H9 (cell line): ENCODE data around the gene PRDX1. TPM values are rescaled to one million over a fixed set of nuclear protein-coding genes. Genes with fewer than 3 reads are reported as not detected.

Source experiments
- DNase-seq: peaks from one replicate; pipeline ENCODE4 v3.0.0-alpha.2; 2017
- H2AFZ ChIP-seq: one replicate; pipeline ENCODE4 v1.6.1; 2013; ENCODE audit warnings: mild to moderate bottlenecking, low read length, control low read depth, moderate library complexity
- H2AK5ac ChIP-seq: 2 replicates; pipeline ENCODE4 v1.6.1; 2013; ENCODE audit warnings: low read length, control low read depth, mixed read lengths; ENCODE audit not compliant: insufficient read length
- H2BK120ac ChIP-seq: one replicate; pipeline ENCODE4 v1.6.1; 2013; ENCODE audit warnings: low read depth, mild to moderate bottlenecking, low read length, control low read depth, inconsistent platforms; ENCODE audit not compliant: poor library complexity, severe bottlenecking
- H2BK12ac ChIP-seq: 2 replicates; pipeline ENCODE4 v1.6.1; 2013; ENCODE audit warnings: low read length, control low read depth, mixed read lengths, low read depth; ENCODE audit not compliant: insufficient read length
- H2BK15ac ChIP-seq: 2 replicates; pipeline ENCODE4 v1.6.1; 2013; ENCODE audit warnings: low read depth, low read length, control low read depth
- H2BK20ac ChIP-seq: one replicate; pipeline ENCODE4 v1.6.1; 2013; ENCODE audit warnings: low read depth, mild to moderate bottlenecking, low read length, control low read depth, inconsistent platforms; ENCODE audit not compliant: poor library complexity, severe bottlenecking
- H2BK5ac ChIP-seq: 2 replicates; pipeline ENCODE4 v1.6.1; 2013; ENCODE audit warnings: low read length, control low read depth, mixed read lengths; ENCODE audit not compliant: insufficient read length
- H3K14ac ChIP-seq: 2 replicates; pipeline ENCODE4 v1.6.1; 2013; ENCODE audit warnings: low read length, control low read depth; ENCODE audit not compliant: insufficient read depth
- H3K18ac ChIP-seq: 2 replicates; pipeline ENCODE4 v1.6.1; 2013; ENCODE audit warnings: low read depth, mild to moderate bottlenecking, mixed read lengths, low read length, control low read depth; ENCODE audit not compliant: insufficient read length
- H3K23ac ChIP-seq: 2 replicates; pipeline ENCODE4 v1.6.1; 2013; ENCODE audit warnings: low read length, control low read depth, mixed read lengths, low read depth; ENCODE audit not compliant: insufficient read length
- H3K23me2 ChIP-seq: 2 replicates; pipeline ENCODE4 v1.6.1; 2013; ENCODE audit warnings: low read depth, mild to moderate bottlenecking, mixed read lengths, low read length, control low read depth; ENCODE audit not compliant: insufficient read length, poor library complexity, severe bottlenecking
- H3K27ac ChIP-seq: 2 replicates; pipeline ENCODE4 v1.5.1; 2013; ENCODE audit warnings: low read length, control low read depth, mixed read lengths, low read depth; ENCODE audit not compliant: insufficient read length
- H3K27me3 ChIP-seq: 2 replicates; pipeline ENCODE4 v1.6.1; 2013; ENCODE audit warnings: low read length, control low read depth, inconsistent platforms; ENCODE audit not compliant: insufficient read depth
- H3K4ac ChIP-seq: 2 replicates; pipeline ENCODE4 v1.6.1; 2013; ENCODE audit warnings: low read depth, mild to moderate bottlenecking, control low read depth, inconsistent platforms, low read length, moderate library complexity
- H3K4me1 ChIP-seq: 2 replicates; pipeline ENCODE4 v1.6.1; 2013; ENCODE audit warnings: low read length, control low read depth, inconsistent platforms; ENCODE audit not compliant: insufficient read depth
- H3K4me2 ChIP-seq: 2 replicates; pipeline ENCODE4 v1.6.1; 2013; ENCODE audit warnings: low read length, control low read depth, mixed read lengths; ENCODE audit not compliant: insufficient read length, insufficient read depth
- H3K56ac ChIP-seq: 2 replicates; pipeline ENCODE4 v1.6.1; 2013; ENCODE audit warnings: low read depth, mild to moderate bottlenecking, mixed read lengths, low read length, control low read depth; ENCODE audit not compliant: insufficient read length
- H3K79me1 ChIP-seq: 2 replicates; pipeline ENCODE4 v1.6.1; 2013; ENCODE audit warnings: low read depth, mild to moderate bottlenecking, moderate library complexity, low read length, control low read depth, inconsistent platforms; ENCODE audit not compliant: insufficient read depth, poor library complexity, severe bottlenecking
- H3K79me2 ChIP-seq: 2 replicates; pipeline ENCODE4 v1.6.1; 2013; ENCODE audit warnings: low read length, control low read depth, inconsistent platforms; ENCODE audit not compliant: insufficient read depth
- H3K9ac ChIP-seq: 2 replicates; pipeline ENCODE4 v1.6.1; 2013; ENCODE audit warnings: low read length, control low read depth, mixed read lengths; ENCODE audit not compliant: insufficient read length; ENCODE audit errors: extremely low read depth
- H3K9me3 ChIP-seq: one replicate; pipeline ENCODE4 v1.6.1; 2013; ENCODE audit warnings: low read depth, low read length, inconsistent platforms; ENCODE audit not compliant: control insufficient read depth
- H3T11ph ChIP-seq: one replicate; pipeline ENCODE4 v1.6.1; 2013; ENCODE audit warnings: mild to moderate bottlenecking, low read length, control low read depth, inconsistent platforms
- H4K20me1 ChIP-seq: one replicate; pipeline ENCODE4 v1.6.1; 2013; ENCODE audit not compliant: control insufficient read depth, insufficient read length, insufficient read depth
- H4K5ac ChIP-seq: 2 replicates; pipeline ENCODE4 v1.6.1; 2013; ENCODE audit warnings: low read depth, mild to moderate bottlenecking, mixed read lengths, low read length, control low read depth; ENCODE audit not compliant: insufficient read length
- H4K8ac ChIP-seq: replicated peaks from 2 replicates; pipeline ENCODE4 v1.6.1; 2013; ENCODE audit warnings: low read length, control low read depth, mixed read lengths, low read depth; ENCODE audit not compliant: insufficient read length
- H4K91ac ChIP-seq: 2 replicates; pipeline ENCODE4 v1.6.1; 2013; ENCODE audit warnings: low read depth, mild to moderate bottlenecking, moderate library complexity, mixed read lengths, low read length, control low read depth; ENCODE audit not compliant: insufficient read length
- H3K27ac Mint-ChIP-seq, 3 experiments: 2 replicates in 2 of 3; 3 replicates in 1 of 3; pipeline ENCODE4 v1.8.0; 2020 to 2021; ENCODE audit warnings: mixed read lengths in 3 of 3, mild to moderate bottlenecking in 1 of 3, moderate library complexity in 1 of 3
- H3K27me3 Mint-ChIP-seq: 2 replicates; pipeline ENCODE4 v1.8.0; 2021; ENCODE audit warnings: low read depth, mild to moderate bottlenecking, moderate library complexity, mixed read lengths
- H3K36me3 Mint-ChIP-seq, 3 experiments: 2 replicates in 2 of 3; 3 replicates in 1 of 3; pipeline ENCODE4 v1.8.0; 2020 to 2021; ENCODE audit warnings: low read depth in 3 of 3, mixed read lengths in 3 of 3; ENCODE audit not compliant: insufficient read depth in 1 of 3
- H3K4me1 Mint-ChIP-seq, 2 experiments: 2 replicates each; pipeline ENCODE4 v1.8.0; 2020; ENCODE audit warnings: mixed read lengths in 2 of 2
- H3K4me3 Mint-ChIP-seq, 2 experiments: 2 replicates in 1 of 2; 3 replicates in 1 of 2; pipeline ENCODE4 v1.8.0; 2020 to 2021; ENCODE audit warnings: mild to moderate bottlenecking in 2 of 2, mixed read lengths in 2 of 2, moderate library complexity in 1 of 2
- H3K9me3 Mint-ChIP-seq, 2 experiments: 2 replicates in 1 of 2; 3 replicates in 1 of 2; pipeline ENCODE4 v1.8.0; 2020; ENCODE audit warnings: mild to moderate bottlenecking in 2 of 2, mixed read lengths in 2 of 2, moderate library complexity in 1 of 2
- CTCF ChIP-seq: fragments of 200-600 bp; sonication (generic); conservative IDR thresholded peaks from 3 replicates; pipeline ENCODE4 v1.8.0; 2021; ENCODE audit warnings: antibody characterized with exemption, mild to moderate bottlenecking
- WGBS: extraction: QIAGEN DNeasy Blood & Tissue Kit; methylation state at CpG from one replicate; pipeline ENCODE4 v1.1.7; 2013; ENCODE audit warnings: missing lambda C conversion rate, low lambda C conversion rate, mixed read lengths; ENCODE audit not compliant: insufficient read length; ENCODE audit errors: extremely low coverage; 5-methylcytosine and 5-hydroxymethylcytosine counted together
- total RNA-seq: library from RNA; stranded (reverse); gene quantifications from 2 replicates; pipeline ENCODE4 v1.2.1, GENCODE V29; 2021

Gene PRDX1
- total RNA-seq, 1 experiment from 2014 or later: 1,003 TPM

DNA sequence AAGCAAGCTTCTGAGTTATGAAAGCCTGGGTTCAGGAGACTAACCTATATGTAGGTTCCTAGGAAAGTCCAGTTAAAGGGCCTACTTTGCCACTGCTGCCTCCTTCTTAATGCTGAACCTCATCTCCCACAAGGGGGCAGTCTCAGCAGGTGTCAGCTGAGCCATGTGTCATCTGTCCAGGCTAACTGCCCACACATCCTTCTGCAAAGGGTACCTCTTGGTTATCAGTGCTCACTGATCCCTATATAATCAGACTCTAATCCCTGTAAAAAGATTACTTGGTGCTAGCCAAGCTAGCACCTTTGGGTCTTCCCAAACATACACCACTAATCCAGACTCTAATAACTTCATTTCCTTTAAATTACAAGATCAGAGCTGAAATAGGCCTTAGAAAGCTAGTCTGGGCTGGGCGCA is 9.0 kb downstream of the PRDX1 start:
- Histone ChIP-seq H2AK5ac (no peak overlapping the region), H4K91ac (no peak overlapping the region), H3K56ac (no peak overlapping the region), H3K79me1 (peaks cover 3% of the 10 kb centered on the region), H3K4ac (no peak overlapping the region), H3T11ph (no peak overlapping the region), H2BK15ac (no peak overlapping the region), H3K18ac (no peak overlapping the region), H3K4me2 (no peak overlapping the region), H3K9me3 (no peaks in the 10 kb centered on the region), H3K9ac (no peak overlapping the region), H2BK12ac (no peak overlapping the region), H3K27me3 (no peaks in the 10 kb centered on the region), H3K14ac (no peak overlapping the region), H4K8ac (no peak overlapping the region), H4K20me1 (peaks cover 2% of the 10 kb centered on the region), H2BK20ac (no peak overlapping the region), H2BK120ac (no peak overlapping the region), H3K23ac (no peak overlapping the region), H2AFZ (no peak overlapping the region), H3K23me2 (no peaks in the 10 kb centered on the region), H3K4me1 (no peaks in the 10 kb centered on the region), H4K5ac (no peak overlapping the region), H3K27ac (no peak overlapping the region), H2BK5ac (no peak overlapping the region), H3K79me2 (no peaks in the 10 kb centered on the region; the same call in 1 of the 2 replicates)
- no peak overlapping the region for H3K27ac Mint-ChIP-seq
- H3K4me3 Mint-ChIP-seq: no peak overlapping the region
- H3K9me3 Mint-ChIP-seq: no peaks in the 10 kb centered on the region
- WGBS: no CpG with 5 or more reads among the region's 1 CpG
- peak; percentile 80 for TF ChIP-seq CTCF
- H3K4me1 Mint-ChIP-seq: no peaks in the 10 kb centered on the region
- peak; percentile 70 for DNase-seq
- peaks cover 67 to 93% (median 81%) of the 10 kb centered on the region in 3 experiments; a peak in 6 of 7 replicates for H3K36me3 Mint-ChIP-seq
- H3K27me3 Mint-ChIP-seq: no peaks in the 10 kb centered on the region; the same call in 1 of the 2 replicates
